CD4-positive, CD25-positive, alpha-beta regulatory T cell (primary cell): ENCODE data around the gene BMPER. TPM values are rescaled to one million over a fixed set of nuclear protein-coding genes. Genes with fewer than 3 reads are reported as not detected.

ENCODE experiments used
- ATAC-seq, 2 donors: fragments of 150-1000 bp; cut with Tn5 transposase; one replicate each; pipeline ENCODE4 v1.10.0; 2021; ENCODE audit warnings: low read depth in 2 of 2, moderate number of reproducible peaks in 2 of 2, moderate library complexity in 1 of 2
- DNase-seq, 3 donors: peaks; one replicate each; pipeline versions ENCODE4 v3.0.0 to v3.0.0-alpha.2; 2012 to 2022; ENCODE audit warnings: mixed read lengths in 1 of 3
- H3K27ac ChIP-seq: one replicate; pipeline ENCODE4 v1.7.0; 2013; ENCODE audit warnings: mild to moderate bottlenecking, low read length; ENCODE audit not compliant: insufficient read depth, poor library complexity, severe bottlenecking
- H3K27me3 ChIP-seq: one replicate; pipeline ENCODE4 v1.7.0; 2013; ENCODE audit warnings: low read length; ENCODE audit not compliant: control insufficient read depth, insufficient read depth
- H3K36me3 ChIP-seq: one replicate; pipeline ENCODE4 v1.7.0; 2013; ENCODE audit warnings: mild to moderate bottlenecking, low read length, moderate library complexity; ENCODE audit not compliant: control insufficient read depth, insufficient read depth
- H3K4me1 ChIP-seq: 2 replicates; pipeline ENCODE4 v1.7.0; 2013; ENCODE audit warnings: mild to moderate bottlenecking, low read length; ENCODE audit not compliant: insufficient read depth, control insufficient read depth, poor library complexity, severe bottlenecking
- H3K4me3 ChIP-seq: one replicate; pipeline ENCODE4 v1.7.0; 2013; ENCODE audit warnings: low read depth, mild to moderate bottlenecking, low read length, moderate library complexity
- H3K9me3 ChIP-seq, 2 experiments: 1 replicate in 1 of 2; 2 replicates in 1 of 2; pipeline ENCODE4 v1.7.0; 2013; ENCODE audit warnings: low read length in 2 of 2, mild to moderate bottlenecking in 1 of 2, moderate library complexity in 1 of 2; ENCODE audit not compliant: control insufficient read depth in 2 of 2
- H3K27ac Mint-ChIP-seq, 3 donors: one replicate each; pipeline ENCODE4 v1.8.0; 2020 to 2022; ENCODE audit warnings: mild to moderate bottlenecking in 3 of 3, mixed read lengths in 3 of 3, moderate library complexity in 2 of 3
- H3K27me3 Mint-ChIP-seq: one replicate; pipeline ENCODE4 v1.8.0; 2022; ENCODE audit warnings: mild to moderate bottlenecking, mixed read lengths
- H3K36me3 Mint-ChIP-seq: one replicate; pipeline ENCODE4 v1.8.0; 2020; ENCODE audit warnings: mixed read lengths
- H3K4me1 Mint-ChIP-seq, 4 donors: one replicate each; pipeline ENCODE4 v1.8.0; 2020 to 2022; ENCODE audit warnings: mixed read lengths in 4 of 4, mild to moderate bottlenecking in 1 of 4
- H3K4me3 Mint-ChIP-seq, 4 donors: one replicate each; pipeline ENCODE4 v1.8.0; 2020 to 2022; ENCODE audit warnings: mild to moderate bottlenecking in 4 of 4, mixed read lengths in 4 of 4, moderate library complexity in 3 of 4
- H3K9me3 Mint-ChIP-seq, 7 donors: one replicate each; pipeline ENCODE4 v1.8.0; 2020 to 2022; ENCODE audit warnings: mixed read lengths in 7 of 7, mild to moderate bottlenecking in 3 of 7, moderate library complexity in 2 of 7
- polyA plus RNA-seq, 4 donors: library from polyadenylated mRNA; unstranded; fragments of 300-500 nt; fragmentation: Illumina TruSeq; gene quantifications; one replicate each; pipeline ENCODE4 v1.2.3, GENCODE V29; 2021
- total RNA-seq: library from RNA; stranded (reverse); gene quantifications from one replicate; pipeline ENCODE4 v1.2.3, GENCODE V29; 2022

The BMPER gene
- total and polyA plus RNA-seq, 5 donors from 2014 or later, result not detected

- ATAC-seq, result no peak
- H3K4me3 Mint-ChIP-seq, result no peak overlapping the region
- no peaks in the 10 kb centered on the region for H3K4me1 Mint-ChIP-seq
- no peak for DNase-seq
- Histone ChIP-seq H3K4me1 (no peaks in the 10 kb centered on the region), H3K27me3 (no peaks in the 10 kb centered on the region), H3K4me3 (no peak overlapping the region), H3K27ac (no peak overlapping the region), H3K9me3 (no peaks in the 10 kb centered on the region), H3K36me3 (no peaks in the 10 kb centered on the region)
- H3K27ac Mint-ChIP-seq, result no peak overlapping the region
- peaks cover 0 to 4% (median 2%) of the 10 kb centered on the region in 7 donors for H3K9me3 Mint-ChIP-seq
- no peaks in the 10 kb centered on the region for H3K36me3 Mint-ChIP-seq
- H3K27me3 Mint-ChIP-seq, result no peaks in the 10 kb centered on the region
Observed at GRCh38 chr7:34054075-34054474, 148.7 kb downstream of the BMPER start.

DNA sequence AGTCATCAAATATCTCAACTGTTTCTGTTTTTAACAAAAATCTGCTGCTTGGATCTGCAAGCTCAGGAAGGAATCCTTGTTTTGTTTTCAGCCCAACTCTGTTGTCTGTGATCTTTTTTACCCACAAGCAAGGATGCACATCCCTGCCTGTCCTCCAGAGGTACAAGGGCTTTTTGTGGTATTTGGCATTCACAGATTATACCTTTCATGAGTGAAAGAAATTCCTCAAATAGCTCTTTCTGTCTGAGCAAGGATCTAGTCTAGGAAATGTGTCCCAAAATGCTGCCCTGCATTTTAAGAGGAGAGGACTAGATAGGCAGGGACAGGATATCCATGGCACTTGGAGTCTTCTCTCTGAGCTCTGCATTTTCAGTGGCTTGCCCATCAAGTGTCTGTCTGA lies 151.8 kb downstream of the BMPER start:
- no peak overlapping the region for H3K4me3 Mint-ChIP-seq
- Histone ChIP-seq H3K9me3 (no peaks in the 10 kb centered on the region), H3K36me3 (no peaks in the 10 kb centered on the region), H3K4me1 (no peaks in the 10 kb centered on the region), H3K27me3 (no peaks in the 10 kb centered on the region), H3K27ac (no peak overlapping the region), H3K4me3 (no peak overlapping the region)
- no peaks in the 10 kb centered on the region for H3K27me3 Mint-ChIP-seq
- ATAC-seq (no peak), DNase-seq (no peak)
- peaks cover 0 to 5% (median 0%) of the 10 kb centered on the region in 7 donors for H3K9me3 Mint-ChIP-seq
- no peaks in the 10 kb centered on the region for H3K36me3 Mint-ChIP-seq
- H3K27ac Mint-ChIP-seq, result no peak overlapping the region
- H3K4me1 Mint-ChIP-seq, result no peaks in the 10 kb centered on the region

DNA sequence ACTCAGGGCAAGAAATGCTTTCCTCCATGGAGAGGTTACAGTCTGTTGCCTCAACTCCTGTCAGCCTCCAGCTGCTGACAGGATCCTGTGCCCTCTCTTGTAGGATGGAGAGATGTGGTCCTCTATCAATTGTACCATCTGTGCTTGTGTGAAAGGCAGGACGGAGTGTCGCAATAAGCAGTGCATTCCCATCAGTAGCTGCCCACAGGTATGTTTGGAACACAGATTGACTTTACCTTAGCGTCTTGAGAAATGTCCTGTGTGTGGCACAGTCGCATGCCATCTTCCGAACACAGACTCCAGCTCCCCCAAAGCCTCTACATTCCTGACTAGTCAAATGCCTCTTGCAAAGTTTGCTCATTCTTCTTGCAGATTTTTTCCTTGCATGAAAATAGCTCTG lies 152.6 kb downstream of the BMPER start:
- ATAC-seq (no peak), DNase-seq (no peak)
- Histone ChIP-seq H3K27me3 (no peaks in the 10 kb centered on the region), H3K27ac (no peak overlapping the region), H3K9me3 (no peaks in the 10 kb centered on the region), H3K36me3 (no peaks in the 10 kb centered on the region), H3K4me3 (no peak overlapping the region), H3K4me1 (no peaks in the 10 kb centered on the region)
- H3K4me1 Mint-ChIP-seq, result no peaks in the 10 kb centered on the region
- no peak overlapping the region for H3K4me3 Mint-ChIP-seq
- H3K36me3 Mint-ChIP-seq, result no peaks in the 10 kb centered on the region
- no peak overlapping the region for H3K27ac Mint-ChIP-seq
- no peaks in the 10 kb centered on the region for H3K27me3 Mint-ChIP-seq
- H3K9me3 Mint-ChIP-seq, result peaks cover 0 to 5% (median 0%) of the 10 kb centered on the region in 7 donors

DNA sequence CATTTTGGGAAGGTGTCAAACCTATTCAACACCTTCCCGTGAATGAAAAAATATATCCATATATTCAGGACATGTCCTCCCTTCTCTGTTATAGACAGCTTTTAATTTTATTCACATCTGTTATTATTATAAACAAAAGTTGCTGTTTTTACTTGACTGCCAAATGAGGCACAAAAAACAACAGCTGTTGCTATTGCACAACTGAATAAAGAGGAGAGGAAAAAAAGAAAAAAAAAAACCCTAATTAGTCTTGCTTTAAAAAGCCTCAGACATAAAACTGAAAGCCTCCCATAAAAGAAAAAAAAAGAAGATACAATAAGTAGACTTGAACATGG lies 153.4 kb downstream of the BMPER start:
- Histone ChIP-seq H3K9me3 (no peaks in the 10 kb centered on the region), H3K4me1 (no peaks in the 10 kb centered on the region), H3K27me3 (no peaks in the 10 kb centered on the region), H3K27ac (no peak overlapping the region), H3K36me3 (no peaks in the 10 kb centered on the region), H3K4me3 (no peak overlapping the region)
- Mint-ChIP-seq H3K27me3 (no peaks in the 10 kb centered on the region), H3K9me3 (peaks cover 0 to 5% (median 0%) of the 10 kb centered on the region in 7 donors), H3K27ac (no peak overlapping the region), H3K36me3 (no peaks in the 10 kb centered on the region), H3K4me1 (no peaks in the 10 kb centered on the region), H3K4me3 (no peak overlapping the region)
- no peak for ATAC-seq
- DNase-seq, result no peak

DNA sequence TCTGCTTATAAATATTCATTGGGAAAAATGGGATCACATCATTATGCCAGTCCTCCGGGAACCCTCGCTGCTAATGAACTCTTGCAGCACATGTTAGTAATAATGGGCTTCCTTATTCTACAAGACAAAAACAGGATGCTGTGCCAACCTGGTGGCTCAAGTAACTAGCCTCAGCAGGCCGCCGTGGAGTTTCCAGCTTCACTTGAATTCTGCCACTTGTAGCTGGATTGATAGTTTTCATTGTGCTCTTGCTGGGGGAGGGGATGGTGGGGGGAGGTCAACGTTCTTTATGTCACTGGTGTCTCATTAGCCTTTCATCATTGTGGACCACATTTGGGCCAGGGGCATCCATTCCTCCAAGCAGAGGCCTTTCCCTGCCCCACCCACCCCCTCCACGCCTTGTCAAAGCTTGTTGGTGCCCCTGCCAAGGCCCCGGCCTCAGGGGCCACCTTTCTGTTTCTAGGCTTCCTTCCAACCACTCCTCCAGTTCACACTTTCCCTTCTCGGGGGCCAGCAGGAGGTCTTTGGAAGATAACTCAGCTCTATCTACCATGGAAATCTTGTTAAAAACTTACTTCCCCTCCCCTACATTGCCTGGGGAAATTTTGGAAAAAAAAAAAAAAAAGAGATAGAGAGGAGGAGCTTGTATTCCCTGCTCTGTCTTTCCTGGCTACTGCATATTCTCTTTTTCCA lies 153.9 kb downstream of the BMPER start:
- Histone ChIP-seq H3K27ac (no peak overlapping the region), H3K4me3 (no peak overlapping the region), H3K9me3 (no peaks in the 10 kb centered on the region), H3K27me3 (no peaks in the 10 kb centered on the region), H3K4me1 (no peaks in the 10 kb centered on the region), H3K36me3 (no peaks in the 10 kb centered on the region)
- no peaks in the 10 kb centered on the region for H3K27me3 Mint-ChIP-seq
- no peak overlapping the region for H3K4me3 Mint-ChIP-seq
- DNase-seq (no peak), ATAC-seq (no peak)
- H3K36me3 Mint-ChIP-seq, result no peaks in the 10 kb centered on the region
- H3K27ac Mint-ChIP-seq, result no peak overlapping the region
- peaks cover 0 to 5% (median 0%) of the 10 kb centered on the region in 7 donors for H3K9me3 Mint-ChIP-seq
- H3K4me1 Mint-ChIP-seq, result no peaks in the 10 kb centered on the region

- Histone ChIP-seq H3K4me3 (no peak overlapping the region), H3K4me1 (no peaks in the 10 kb centered on the region), H3K27me3 (no peaks in the 10 kb centered on the region), H3K36me3 (no peaks in the 10 kb centered on the region), H3K27ac (no peak overlapping the region), H3K9me3 (no peaks in the 10 kb centered on the region)
- no peak for ATAC-seq
- H3K27me3 Mint-ChIP-seq, result no peaks in the 10 kb centered on the region
- no peak overlapping the region for H3K4me3 Mint-ChIP-seq
- no peaks in the 10 kb centered on the region for H3K36me3 Mint-ChIP-seq
- H3K27ac Mint-ChIP-seq, result no peak overlapping the region
- no peak for DNase-seq
- peaks cover 0 to 5% (median 0%) of the 10 kb centered on the region in 7 donors for H3K9me3 Mint-ChIP-seq
- H3K4me1 Mint-ChIP-seq, result no peaks in the 10 kb centered on the region
Observed at GRCh38 chr7:34060196-34060947, 155.0 kb downstream of the BMPER start.

- Mint-ChIP-seq H3K4me1 (no peaks in the 10 kb centered on the region), H3K9me3 (peaks cover 0 to 5% (median 0%) of the 10 kb centered on the region in 7 donors), H3K36me3 (no peaks in the 10 kb centered on the region), H3K27me3 (no peaks in the 10 kb centered on the region), H3K27ac (no peak overlapping the region), H3K4me3 (no peak overlapping the region)
- DNase-seq (no peak), ATAC-seq (no peak)
- no peaks in the 10 kb centered on the region for H3K4me1 ChIP-seq
- no peaks in the 10 kb centered on the region for H3K27me3 ChIP-seq
- no peaks in the 10 kb centered on the region for H3K9me3 ChIP-seq
- no peak overlapping the region for H3K27ac ChIP-seq
- no peaks in the 10 kb centered on the region for H3K36me3 ChIP-seq
- no peak overlapping the region for H3K4me3 ChIP-seq
Observed at GRCh38 chr7:34061149-34061548, 155.8 kb downstream of the BMPER start.

- no peak overlapping the region for H3K27ac ChIP-seq
- no peaks in the 10 kb centered on the region for H3K27me3 ChIP-seq
- no peaks in the 10 kb centered on the region for H3K4me1 Mint-ChIP-seq
- H3K36me3 ChIP-seq, result no peaks in the 10 kb centered on the region
- ATAC-seq (no peak), DNase-seq (no peak)
- H3K4me1 ChIP-seq, result no peaks in the 10 kb centered on the region
- no peak overlapping the region for H3K4me3 ChIP-seq
- peaks cover 0 to 5% (median 0%) of the 10 kb centered on the region in 7 donors for H3K9me3 Mint-ChIP-seq
- H3K27me3 Mint-ChIP-seq, result no peaks in the 10 kb centered on the region
- no peaks in the 10 kb centered on the region for H3K36me3 Mint-ChIP-seq
- no peaks in the 10 kb centered on the region for H3K9me3 ChIP-seq
- H3K4me3 Mint-ChIP-seq, result no peak overlapping the region
- no peak overlapping the region for H3K27ac Mint-ChIP-seq
Observed at GRCh38 chr7:34062341-34062740, 157.0 kb downstream of the BMPER start.
